ENCODE data around the gene NDUFB4.

NDUFB4 gene

DNA sequence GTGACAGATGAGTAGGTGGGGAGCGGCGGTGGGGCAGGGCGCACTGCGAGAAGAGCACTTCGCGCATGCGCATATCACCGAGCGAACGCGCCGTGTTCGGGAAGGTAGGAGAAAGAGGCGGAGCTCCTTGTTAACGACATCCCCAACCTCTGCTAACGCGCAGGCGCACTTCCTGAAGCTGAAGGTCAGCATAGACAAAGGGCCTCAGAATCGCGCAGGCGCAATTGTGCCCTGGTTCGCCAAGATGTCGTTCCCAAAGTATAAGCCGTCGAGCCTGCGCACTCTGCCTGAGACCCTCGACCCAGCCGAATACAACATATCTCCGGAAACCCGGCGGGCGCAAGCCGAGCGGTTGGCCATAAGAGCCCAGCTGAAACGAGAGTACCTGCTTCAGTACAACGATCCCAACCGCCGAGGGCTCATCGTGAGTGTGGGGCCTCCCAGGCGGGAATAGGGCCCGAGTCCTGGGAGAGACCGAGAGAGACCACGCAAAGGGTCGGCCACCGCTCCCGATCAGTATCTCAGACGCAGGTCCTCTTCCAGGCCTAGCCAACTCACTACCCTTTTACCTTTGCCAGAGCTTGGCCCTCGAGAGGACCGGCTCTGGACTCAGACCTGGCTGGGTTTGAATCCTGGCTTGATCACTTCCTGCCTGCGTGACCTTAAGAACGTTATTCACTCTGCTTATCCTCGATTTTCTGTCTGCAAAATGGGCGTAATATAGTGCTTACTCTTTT lies at the start of gene NDUFB4:
TSS of gene NDUFB4 (plus strand) at position 221 of the 737 bp plus-strand sequence. CDS start at position 245, 24 bp downstream.
- DNase-seq (ENCODE audit: low read depth in 2 of 3, low spot score in 2 of 3), result peak; percentile 73 to 85 (median 85)

GRCh38 chr3:120550546-120550945 lies 45.6 kb upstream of the NDUFB4 start:
- DNase-seq (ENCODE audit: low read depth in 2 of 3, low spot score in 2 of 3), result no peak

- no peak for DNase-seq (ENCODE audit: low read depth in 2 of 3, low spot score in 2 of 3)
Observed at GRCh38 chr3:120552184-120553172, 43.7 kb upstream of the NDUFB4 start.

DNA sequence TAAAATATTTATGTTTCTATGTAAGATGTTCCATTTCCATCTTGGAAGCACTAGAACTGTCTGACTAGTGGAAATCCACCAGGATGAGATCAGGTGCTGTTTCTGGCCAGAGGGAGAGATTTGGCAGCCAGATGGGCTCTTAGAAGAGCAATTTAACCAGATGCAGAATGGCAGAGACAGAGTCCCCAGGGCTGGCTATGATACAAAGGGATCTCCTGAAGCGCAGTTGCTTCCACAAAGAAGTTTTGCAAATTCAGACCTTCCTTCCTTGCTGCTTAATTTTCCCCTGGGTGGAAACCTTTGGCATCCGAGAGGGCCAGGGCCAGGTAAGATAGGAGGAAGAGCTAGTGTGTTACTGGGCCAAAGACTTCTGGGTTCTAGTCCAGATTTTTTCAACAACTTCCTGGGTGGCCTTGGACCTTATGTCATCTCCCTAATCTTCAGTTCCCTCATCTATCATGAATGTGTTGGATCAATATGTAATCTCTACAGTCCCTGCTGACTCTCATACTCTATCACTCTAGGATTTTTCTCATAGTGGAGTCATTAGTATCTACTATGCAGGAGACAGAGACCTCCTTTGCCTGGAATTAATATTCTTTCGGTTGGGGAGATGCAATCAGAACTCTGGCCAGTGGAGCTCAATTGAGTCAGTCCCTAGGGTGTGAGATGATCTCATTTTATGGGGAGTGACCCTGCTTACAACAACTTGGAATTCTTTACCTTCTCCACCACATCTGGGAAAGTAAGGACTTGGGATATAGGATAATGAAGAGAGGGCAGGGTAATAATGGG lies 41.1 kb upstream of the NDUFB4 start:
- no peak for DNase-seq (ENCODE audit: low read depth in 2 of 3, low spot score in 2 of 3)

DNA sequence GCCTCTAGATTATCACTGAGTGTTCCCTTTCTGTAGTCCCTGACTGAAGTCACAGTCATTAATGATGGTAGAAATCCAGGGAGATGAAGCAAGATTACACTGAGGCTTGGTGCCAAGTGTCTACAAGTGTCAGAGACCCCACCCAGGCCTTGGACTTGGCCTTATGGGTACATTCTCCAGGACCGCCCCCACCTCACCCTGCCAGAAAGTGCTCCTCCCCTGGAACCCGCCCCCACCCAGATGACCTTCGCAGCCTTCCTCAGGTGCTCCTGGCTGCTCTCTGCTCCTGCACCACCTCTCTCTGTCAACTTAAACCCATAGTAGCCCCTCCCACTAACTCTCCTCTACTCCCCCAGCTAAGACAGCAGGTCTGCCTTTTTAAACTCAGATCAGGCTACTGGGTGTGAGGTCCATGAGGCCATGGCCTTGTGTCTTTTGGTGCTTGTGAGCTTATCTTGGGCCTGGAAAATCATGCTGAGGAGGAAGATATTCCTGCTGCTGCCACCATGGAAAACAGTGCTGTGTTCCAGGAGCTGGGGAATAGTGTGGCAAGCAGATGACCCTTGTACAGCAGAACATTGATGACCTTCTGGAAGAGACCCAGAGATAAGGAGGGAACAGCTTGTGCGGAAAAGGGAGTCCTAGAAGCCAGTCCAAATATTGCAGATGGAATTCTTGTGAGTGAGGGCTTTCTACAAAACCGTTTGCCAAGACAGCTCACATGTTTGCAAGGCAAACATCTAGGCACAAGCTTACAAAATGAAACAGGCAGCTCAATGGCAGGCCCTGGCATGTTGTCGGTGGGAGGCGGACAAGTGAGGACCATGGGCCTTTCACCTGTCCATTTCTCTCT lies 40.3 kb upstream of the NDUFB4 start:
- DNase-seq (ENCODE audit: low read depth in 2 of 3, low spot score in 2 of 3), result no peak

DNA sequence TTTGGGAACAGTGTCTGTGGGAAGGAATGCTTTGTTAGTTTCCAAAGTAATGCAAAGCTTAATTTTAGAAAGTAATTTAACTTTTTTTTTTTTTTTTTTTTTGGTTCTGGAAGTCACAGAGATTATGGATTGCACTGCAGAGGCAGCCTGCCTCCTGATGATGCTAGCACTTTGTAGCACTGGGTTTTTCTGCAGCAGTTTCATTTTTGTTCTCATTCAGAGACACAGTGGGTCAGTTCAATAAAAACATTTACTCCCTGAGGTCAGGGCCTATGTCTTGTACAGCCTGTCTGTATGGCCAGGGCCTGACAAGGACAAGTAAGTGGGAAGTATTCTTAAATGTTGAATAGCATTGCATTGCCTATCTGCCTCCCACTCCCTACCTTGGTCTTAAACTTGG lies 39.0 kb upstream of the NDUFB4 start:
- DNase-seq (ENCODE audit: low read depth in 2 of 3, low spot score in 2 of 3), result no peak

DNA sequence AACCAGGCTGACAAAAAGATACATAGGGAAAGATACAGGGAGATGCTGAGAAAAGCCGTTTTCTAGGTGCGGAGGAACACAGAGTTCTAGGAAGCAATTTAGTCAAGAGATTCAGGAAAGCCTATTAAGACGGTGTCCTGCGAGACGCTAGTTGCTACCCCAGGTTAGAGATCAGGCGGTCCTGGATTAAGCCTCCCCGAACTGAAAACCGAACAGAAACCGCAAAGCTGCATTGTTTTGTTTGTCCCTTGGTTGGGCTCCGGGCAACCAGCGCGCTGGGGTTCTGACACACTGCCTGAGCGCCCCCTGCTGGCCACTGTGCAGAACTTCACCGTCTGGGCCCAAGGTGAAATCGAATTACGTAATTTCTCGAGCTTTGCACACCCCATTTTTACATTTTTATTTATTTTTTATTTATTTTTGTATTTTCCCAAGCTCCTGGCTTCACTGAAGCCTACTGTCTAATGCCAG lies 37.3 kb upstream of the NDUFB4 start:
- peak; percentile 49 to 87 (median 68) for DNase-seq (ENCODE audit: low read depth in 2 of 3, low spot score in 2 of 3)

- no peak for DNase-seq (ENCODE audit: low read depth in 2 of 3, low spot score in 2 of 3)
Observed at GRCh38 chr3:120559242-120560061, 36.7 kb upstream of the NDUFB4 start.

- DNase-seq (ENCODE audit: low read depth in 2 of 3, low spot score in 2 of 3), result no peak
Observed at GRCh38 chr3:120560304-120561250, 35.6 kb upstream of the NDUFB4 start.

GRCh38 chr3:120561251-120562045 lies 34.7 kb upstream of the NDUFB4 start:
- DNase-seq (ENCODE audit: low read depth in 2 of 3, low spot score in 2 of 3), result peak in 2 of 3 experiments; percentile 23 to 55

DNA sequence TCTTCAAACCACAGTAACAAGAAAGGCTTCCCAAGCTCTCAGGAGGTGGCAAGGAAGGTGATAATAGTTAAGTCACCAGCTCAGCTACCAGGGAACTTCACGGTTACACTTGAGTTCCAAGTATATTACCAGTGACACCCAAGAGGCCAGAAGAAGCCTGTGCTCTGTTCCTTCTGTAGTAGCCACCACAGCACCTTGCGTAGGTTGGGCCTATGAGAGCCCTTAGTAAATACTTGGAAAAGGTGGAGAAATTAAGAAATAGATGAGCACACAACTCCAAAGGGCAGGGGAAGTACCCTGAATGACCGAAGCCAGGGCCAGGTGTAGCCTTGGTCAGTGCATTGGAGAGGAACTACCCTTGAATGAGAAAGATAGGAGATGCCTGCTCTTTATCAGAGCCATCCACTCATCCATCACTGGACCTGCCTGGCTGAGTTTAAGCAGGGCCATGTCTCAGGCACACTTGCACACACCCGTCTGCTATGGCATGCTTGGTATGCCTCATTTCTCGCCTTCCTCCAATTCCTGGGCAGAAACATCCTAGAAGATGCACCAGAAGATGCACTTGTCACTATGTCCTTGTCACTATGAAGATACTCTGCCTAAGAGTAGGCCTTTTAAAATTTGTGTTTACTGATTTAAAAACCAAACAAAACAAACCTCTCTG lies 32.6 kb upstream of the NDUFB4 start:
- no peak for DNase-seq (ENCODE audit: low read depth in 2 of 3, low spot score in 2 of 3)

DNA sequence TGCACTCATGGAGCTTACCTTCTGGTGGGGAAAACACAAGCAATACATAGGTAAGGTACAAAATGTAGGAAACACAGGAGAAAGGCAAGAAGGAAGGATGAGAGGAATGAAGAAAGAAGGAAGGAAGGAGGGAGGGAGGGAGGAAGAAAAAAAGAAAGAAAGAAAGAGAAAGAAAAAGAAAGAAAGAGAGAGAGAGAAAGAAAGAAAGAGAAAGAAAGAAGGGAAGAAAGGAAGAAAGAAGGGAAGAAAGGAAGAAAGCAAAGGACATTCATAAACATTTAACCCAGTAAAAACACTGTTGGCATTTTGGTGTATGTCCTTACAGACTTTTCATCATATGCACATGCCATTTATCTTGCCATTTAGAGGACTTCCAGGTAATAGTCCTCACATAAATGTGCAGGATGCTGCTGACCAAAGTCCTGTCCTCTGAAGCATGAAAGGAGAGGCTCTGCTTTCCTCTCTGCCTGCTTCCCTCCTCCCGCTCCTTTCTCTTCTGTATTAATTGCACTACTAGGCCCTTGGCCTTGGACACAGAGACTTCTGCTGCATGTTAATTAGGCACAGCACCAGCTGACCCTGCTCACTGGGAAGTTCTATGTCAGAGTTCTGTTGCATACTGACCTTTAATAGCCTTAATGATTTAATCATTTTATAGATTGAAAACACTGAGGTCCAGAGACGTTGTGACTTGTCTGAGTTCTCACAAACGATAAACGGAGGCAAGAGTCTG lies 29.7 kb upstream of the NDUFB4 start:
- no peak for DNase-seq (ENCODE audit: low read depth in 2 of 3, low spot score in 2 of 3)

DNA sequence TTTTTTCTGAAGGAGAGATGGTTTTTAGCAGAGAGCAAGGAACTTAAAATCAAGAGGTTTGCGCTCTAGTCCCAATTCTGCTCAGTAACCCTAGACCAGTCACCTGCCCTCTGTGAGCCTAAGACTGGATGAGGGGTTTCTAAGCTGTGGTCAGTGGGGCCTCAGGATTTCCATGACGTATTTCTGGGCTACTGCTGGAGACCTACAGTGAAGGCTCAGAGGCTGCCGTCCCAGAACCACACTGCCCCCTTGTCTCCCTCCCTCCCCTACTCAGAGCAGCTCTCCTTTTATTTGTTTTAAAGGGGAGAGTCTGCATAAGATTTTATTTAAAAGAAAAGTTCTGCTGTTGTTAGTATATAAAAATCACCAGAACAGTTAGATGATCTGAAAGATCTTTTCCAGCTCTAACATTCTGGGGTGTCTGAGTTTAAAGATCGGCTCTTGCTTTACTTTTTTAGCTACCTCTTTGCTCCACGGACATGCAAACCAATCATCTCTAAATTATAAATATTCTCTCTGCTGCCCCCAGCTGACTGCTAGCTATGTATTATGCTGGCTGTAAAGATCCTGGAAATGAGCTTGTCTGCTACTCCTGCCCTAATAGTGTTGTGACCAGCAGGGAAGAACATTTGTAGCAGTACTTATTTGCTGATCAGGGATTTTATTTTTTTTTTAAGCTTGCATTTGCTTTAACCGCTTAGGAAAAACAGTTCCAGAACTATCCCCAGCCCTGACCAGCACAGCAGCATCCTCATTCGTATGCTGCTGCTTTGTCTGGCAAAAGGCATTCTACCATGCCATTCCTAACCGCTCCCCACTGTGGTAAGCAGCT lies 28.6 kb upstream of the NDUFB4 start:
- DNase-seq (ENCODE audit: low read depth in 2 of 3, low spot score in 2 of 3), result no peak

DNA sequence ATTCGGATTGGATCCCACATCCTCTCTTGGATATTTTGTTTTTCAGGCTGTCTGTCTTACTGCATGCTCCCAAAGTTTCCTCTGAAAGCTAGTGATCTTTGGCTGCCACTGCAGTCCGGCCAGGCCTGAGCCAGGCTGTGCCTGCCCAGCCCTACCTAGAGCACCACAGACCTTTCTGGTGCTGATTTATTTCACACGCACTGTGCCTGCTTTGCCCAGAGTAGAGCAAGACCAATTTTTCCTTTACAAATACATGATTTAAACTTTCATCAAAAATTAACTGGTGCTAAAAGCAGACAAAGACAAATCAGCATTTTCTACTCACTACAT lies 28.0 kb upstream of the NDUFB4 start:
- DNase-seq (ENCODE audit: low read depth in 2 of 3, low spot score in 2 of 3), result no peak

DNA sequence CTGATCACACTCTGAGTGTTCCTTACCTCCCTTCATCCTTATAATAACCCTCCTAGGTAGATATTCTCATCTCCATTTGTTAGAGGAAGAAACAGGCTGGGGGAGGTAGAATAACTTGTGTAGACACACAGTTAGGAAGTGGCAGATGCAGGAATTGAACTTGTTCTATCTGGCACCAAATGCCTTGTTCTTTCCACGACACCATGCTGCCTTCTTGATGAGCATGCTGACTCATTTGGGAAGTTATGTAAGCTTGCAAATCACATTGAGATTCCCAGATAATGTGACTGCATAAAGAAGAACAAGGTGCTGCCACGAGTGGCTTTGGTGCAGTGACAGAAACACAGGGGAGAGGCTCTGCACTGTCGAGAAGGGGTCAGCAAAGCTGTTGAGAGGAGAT lies 27.5 kb upstream of the NDUFB4 start:
- no peak for DNase-seq (ENCODE audit: low read depth in 2 of 3, low spot score in 2 of 3)

Measured in activated CD8-positive, alpha-beta memory T cell treated with anti-CD3 and anti-CD28 coated beads for 48 hours (primary cell).